Neuronal stem cell (in vitro differentiated cells): ENCODE results near the gene RGS12.

Experiments used
- DNase-seq: peaks from one replicate; pipeline ENCODE4 v3.0.0-alpha.2; 2013; ENCODE audit warnings: low spot score
- H2AFZ ChIP-seq: one replicate; pipeline ENCODE4 v1.6.1; 2013; ENCODE audit warnings: mild to moderate bottlenecking, low read length, inconsistent platforms
- H2AK5ac ChIP-seq: 2 replicates; pipeline ENCODE4 v1.6.1; 2013; ENCODE audit warnings: low read depth, mild to moderate bottlenecking, inconsistent platforms, low read length, moderate library complexity, mixed read lengths
- H2BK120ac ChIP-seq: 2 replicates; pipeline ENCODE4 v1.6.1; 2013; ENCODE audit warnings: low read depth, mild to moderate bottlenecking, inconsistent platforms, low read length, moderate library complexity, mixed read lengths
- H2BK12ac ChIP-seq: one replicate; pipeline ENCODE4 v1.6.1; 2013; ENCODE audit warnings: low read length, inconsistent platforms
- H2BK15ac ChIP-seq: 2 replicates; pipeline ENCODE4 v1.6.1; 2013; ENCODE audit warnings: mild to moderate bottlenecking, low read length, inconsistent platforms, mixed read lengths
- H2BK5ac ChIP-seq: one replicate; pipeline ENCODE4 v1.6.1; 2013; ENCODE audit warnings: inconsistent platforms, mild to moderate bottlenecking, low read length, moderate library complexity
- H3K14ac ChIP-seq: one replicate; pipeline ENCODE4 v1.6.1; 2013; ENCODE audit warnings: low read length, inconsistent platforms
- H3K18ac ChIP-seq: 2 replicates; pipeline ENCODE4 v1.6.1; 2013; ENCODE audit warnings: low read length, inconsistent platforms
- H3K23ac ChIP-seq: 2 replicates; pipeline ENCODE4 v1.6.1; 2013; ENCODE audit warnings: low read depth, mild to moderate bottlenecking, mixed read lengths, low read length, inconsistent platforms; ENCODE audit not compliant: poor library complexity
- H3K27ac ChIP-seq: replicated peaks from 3 replicates; pipeline ENCODE4 v1.5.1; 2013; ENCODE audit warnings: low read length, inconsistent platforms
- H3K27me3 ChIP-seq, 3 experiments: 2 replicates each; pipeline ENCODE4 v1.6.1; 2013; ENCODE audit warnings: low read length in 3 of 3, mild to moderate bottlenecking in 2 of 3, inconsistent platforms in 1 of 3, low read depth in 1 of 3, mixed read lengths in 1 of 3, moderate library complexity in 1 of 3; ENCODE audit not compliant: control insufficient read depth in 3 of 3, insufficient read depth in 3 of 3
- H3K36me3 ChIP-seq, 2 donors: replicated peaks in 1 of 2; 2 replicates each; pipeline ENCODE4 v1.6.1; 2013; ENCODE audit warnings: low read length in 2 of 2; ENCODE audit not compliant: control insufficient read depth in 2 of 2, insufficient read depth in 2 of 2
- H3K4ac ChIP-seq: 2 replicates; pipeline ENCODE4 v1.6.1; 2013; ENCODE audit warnings: inconsistent platforms, mild to moderate bottlenecking, low read length, moderate library complexity
- H3K4me1 ChIP-seq, 2 donors: 1 replicate in 1 of 2; 2 replicates in 1 of 2; pipeline ENCODE4 v1.6.1; 2013; ENCODE audit warnings: low read length in 2 of 2, low read depth in 1 of 2; ENCODE audit not compliant: control insufficient read depth in 2 of 2, insufficient read depth in 1 of 2
- H3K4me2 ChIP-seq: one replicate; pipeline ENCODE4 v1.6.1; 2013; ENCODE audit warnings: mild to moderate bottlenecking, low read length, inconsistent platforms; ENCODE audit not compliant: insufficient read depth, poor library complexity, severe bottlenecking
- H3K4me3 ChIP-seq, 2 donors: 2 replicates each; pipeline ENCODE4 v1.5.1; 2013; ENCODE audit warnings: low read length in 2 of 2, mild to moderate bottlenecking in 2 of 2, inconsistent platforms in 1 of 2, moderate library complexity in 1 of 2
- H3K79me1 ChIP-seq: one replicate; pipeline ENCODE4 v1.6.1; 2013; ENCODE audit warnings: low read depth, mild to moderate bottlenecking, inconsistent platforms, low read length, moderate library complexity
- H3K9ac ChIP-seq: one replicate; pipeline ENCODE4 v1.6.1; 2013; ENCODE audit warnings: mild to moderate bottlenecking, low read depth, low read length, inconsistent platforms; ENCODE audit not compliant: poor library complexity
- H3K9me3 ChIP-seq, 2 donors: replicated peaks in 1 of 2; 2 replicates each; pipeline versions ENCODE3 to v1.6.1; 2013; ENCODE audit warnings: low read length in 2 of 2, mild to moderate bottlenecking in 2 of 2, inconsistent platforms in 1 of 2, low read depth in 1 of 2, mixed read lengths in 1 of 2, moderate library complexity in 1 of 2; ENCODE audit not compliant: control insufficient read depth in 2 of 2, insufficient read depth in 1 of 2
- H4K8ac ChIP-seq: one replicate; pipeline ENCODE4 v1.6.1; 2013; ENCODE audit warnings: low read depth, mild to moderate bottlenecking, inconsistent platforms, low read length, moderate library complexity
- H4K91ac ChIP-seq: one replicate; pipeline ENCODE4 v1.6.1; 2013; ENCODE audit warnings: low read length, low read depth, mild to moderate bottlenecking, inconsistent platforms; ENCODE audit not compliant: poor library complexity
- WGBS, 2 donors: extraction: QIAGEN DNeasy Blood & Tissue Kit; methylation state at CpG; one replicate each; pipeline ENCODE4 v1.1.7; 2013; ENCODE audit warnings: missing lambda C conversion rate in 2 of 2, mixed read lengths in 1 of 2; ENCODE audit not compliant: insufficient read length in 2 of 2, insufficient replicate concordance in 1 of 2; ENCODE audit errors: extremely low coverage in 2 of 2; 5-methylcytosine and 5-hydroxymethylcytosine counted together

RGS12 gene

GRCh38 chr4:3329887-3330286 lies 37.1 kb downstream of the RGS12 start:
- no peak overlapping the region for H3K4me2 ChIP-seq

GRCh38 chr4:3330707-3331106 lies 37.9 kb downstream of the RGS12 start:
- Histone ChIP-seq H2BK12ac (no peak overlapping the region), H3K27ac (no peak overlapping the region), H2BK120ac (no peak overlapping the region), H3K4ac (no peak overlapping the region), H3K4me3 (no peak overlapping the region), H3K79me1 (no peaks in the 10 kb centered on the region), H3K36me3 (no peaks in the 10 kb centered on the region), H3K9ac (peak overlapping the region; percentile 24), H3K14ac (no peak overlapping the region), H3K23ac (no peak overlapping the region), H2AFZ (no peak overlapping the region), H2BK5ac (no peak overlapping the region), H2AK5ac (no peak overlapping the region), H3K4me1 (peaks cover 2 to 7% of the 10 kb centered on the region in 2 donors), H2BK15ac (no peak overlapping the region), H3K9me3 (peaks cover 0 to 10% of the 10 kb centered on the region in 2 donors), H3K4me2 (no peak overlapping the region), H3K18ac (no peak overlapping the region), H4K91ac (no peak overlapping the region), H4K8ac (no peak overlapping the region), H3K27me3 (no peaks in the 10 kb centered on the region)
- no peak for DNase-seq
- WGBS, 2 donors: no CpG with 5 or more reads among the region's 5 CpGs

More at GRCh38 chr4:3329887-3330286, 37.1 kb downstream of the RGS12 start:
- H4K8ac ChIP-seq: no peak overlapping the region
- H3K18ac ChIP-seq: no peak overlapping the region
- WGBS, 2 donors: no CpG with 5 or more reads among the region's 3 CpGs
- no peak overlapping the region for H2BK15ac ChIP-seq
- no peak overlapping the region for H3K4ac ChIP-seq
- H3K9me3 ChIP-seq: peaks cover 0 to 16% of the 10 kb centered on the region in 2 donors
- H4K91ac ChIP-seq: no peak overlapping the region
- H2BK5ac ChIP-seq: no peak overlapping the region
- no peak overlapping the region for H3K23ac ChIP-seq
- H3K79me1 ChIP-seq: no peaks in the 10 kb centered on the region
- H2BK120ac ChIP-seq: no peak overlapping the region
- H3K4me3 ChIP-seq: no peak overlapping the region
- H3K36me3 ChIP-seq: no peaks in the 10 kb centered on the region
- no peak overlapping the region for H2AFZ ChIP-seq
- no peak overlapping the region for H3K9ac ChIP-seq
- peaks cover 0 to 4% of the 10 kb centered on the region in 2 donors for H3K4me1 ChIP-seq
- no peak overlapping the region for H3K14ac ChIP-seq
- DNase-seq: no peak
- no peak overlapping the region for H2BK12ac ChIP-seq
- H2AK5ac ChIP-seq: no peak overlapping the region
- no peaks in the 10 kb centered on the region for H3K27me3 ChIP-seq
- H3K27ac ChIP-seq: no peak overlapping the region

- Histone ChIP-seq H2AFZ (no peak overlapping the region), H3K18ac (no peak overlapping the region), H3K27me3 (no peaks in the 10 kb centered on the region), H2AK5ac (no peak overlapping the region), H3K36me3 (peaks cover 0 to 5% of the 10 kb centered on the region in 2 donors), H3K14ac (peak overlapping the region; percentile 73), H2BK12ac (no peak overlapping the region), H4K8ac (no peak overlapping the region), H2BK5ac (no peak overlapping the region), H3K4me3 (no peak overlapping the region), H3K23ac (peak overlapping the region; percentile 26), H3K9me3 (peaks cover 0 to 8% of the 10 kb centered on the region in 2 donors), H2BK15ac (no peak overlapping the region), H2BK120ac (no peak overlapping the region), H3K79me1 (no peaks in the 10 kb centered on the region), H3K4ac (no peak overlapping the region), H3K27ac (no peak overlapping the region), H3K4me2 (no peak overlapping the region), H3K9ac (no peak overlapping the region), H3K4me1 (peaks cover 2 to 7% of the 10 kb centered on the region in 2 donors), H4K91ac (peak overlapping the region; percentile 22)
- WGBS, 2 donors: no CpG with 5 or more reads among the region's 23 CpGs
- no peak for DNase-seq
These were observed 38.9 kb downstream of the RGS12 start for GRCh38 chr4:3331511-3332394.

- no peak overlapping the region for H3K18ac ChIP-seq
- H4K91ac ChIP-seq: no peak overlapping the region
- no CpG with 5 or more reads among the region's 9 CpGs for WGBS, 2 donors
- H2AFZ ChIP-seq: no peak overlapping the region
- H3K23ac ChIP-seq: no peak overlapping the region
- H2BK12ac ChIP-seq: no peak overlapping the region
- peaks cover 2 to 7% of the 10 kb centered on the region in 2 donors for H3K4me1 ChIP-seq
- no peak overlapping the region for H3K14ac ChIP-seq
- no peak overlapping the region for H3K4me2 ChIP-seq
- no peak overlapping the region for H4K8ac ChIP-seq
- no peak overlapping the region for H2BK5ac ChIP-seq
- H3K27me3 ChIP-seq: no peaks in the 10 kb centered on the region
- H3K27ac ChIP-seq: no peak overlapping the region
- H3K9ac ChIP-seq: no peak overlapping the region
- H2BK15ac ChIP-seq: no peak overlapping the region
- no peak for DNase-seq
- H3K9me3 ChIP-seq: peaks cover 0 to 15% of the 10 kb centered on the region in 2 donors
- H3K36me3 ChIP-seq: peaks cover 0 to 12% of the 10 kb centered on the region in 2 donors
- no peaks in the 10 kb centered on the region for H3K79me1 ChIP-seq
- no peak overlapping the region for H2BK120ac ChIP-seq
- no peak overlapping the region for H2AK5ac ChIP-seq
- no peak overlapping the region for H3K4me3 ChIP-seq
- no peak overlapping the region for H3K4ac ChIP-seq
These were observed 39.7 kb downstream of the RGS12 start for GRCh38 chr4:3332498-3332897.
